GM18520 (cell line): Measurements from ENCODE around the gene UGT1A4.

Experiments used
- ATAC-seq: cut with Tn5 transposase; IDR thresholded peaks from one replicate; pipeline ENCODE4 v1.9.1; 2021; ENCODE audit not compliant: unreplicated experiment

Gene UGT1A4

DNA sequence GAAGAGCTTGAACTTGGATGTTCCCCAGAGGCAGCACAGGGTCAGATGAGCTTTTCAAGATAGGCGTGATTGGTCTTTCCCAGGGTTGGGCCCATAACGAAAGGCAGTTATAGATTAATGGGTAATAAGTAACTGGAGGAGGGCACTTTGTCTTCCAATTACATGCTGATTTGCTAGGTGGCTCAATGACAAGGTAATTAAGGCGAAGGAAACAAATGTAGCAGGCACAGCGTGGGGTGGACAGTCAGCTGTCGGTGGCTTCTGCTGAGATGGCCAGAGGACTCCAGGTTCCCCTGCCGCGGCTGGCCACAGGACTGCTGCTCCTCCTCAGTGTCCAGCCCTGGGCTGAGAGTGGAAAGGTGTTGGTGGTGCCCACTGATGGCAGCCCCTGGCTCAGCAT lies at the start of gene UGT1A4:
Gene UGT1A4 (plus strand): TSS at position 185 of the 400 bp plus-strand sequence. CDS start 85 bp downstream, at position 270.
- no peak for ATAC-seq

GRCh38 chr2:233671290-233672161 lies 47.0 kb upstream of the UGT1A4 start, which contains the start of gene UGT1A9:
UGT1A9 (plus strand) TSS chr2:233671898; CDS start chr2:233671935, 37 bp downstream.
- no peak for ATAC-seq

GRCh38 chr2:233672886-233673285 lies 45.6 kb upstream of the UGT1A4 start:
- ATAC-seq: no peak

- no peak for ATAC-seq
Measured at GRCh38 chr2:233673896-233674295, 44.6 kb upstream of the UGT1A4 start.

DNA sequence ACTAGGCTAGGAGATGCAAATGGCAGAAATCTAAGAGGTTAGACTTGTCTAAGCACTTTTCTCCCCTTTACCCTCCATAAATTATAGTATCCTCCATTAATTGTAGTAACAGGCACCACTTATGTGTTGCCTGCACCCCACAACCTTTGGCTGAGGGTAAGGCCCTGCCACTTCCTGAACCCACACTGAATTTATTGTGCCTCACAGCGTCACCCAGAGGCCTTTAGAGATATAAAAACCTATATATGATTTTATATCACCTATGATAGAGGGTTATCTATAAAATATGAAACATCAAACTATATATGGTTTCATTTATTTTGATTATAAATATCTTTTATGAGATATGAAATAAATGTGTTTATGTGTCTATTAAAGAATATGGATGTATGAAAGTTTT lies 44.2 kb upstream of the UGT1A4 start:
- no peak for ATAC-seq

GRCh38 chr2:233674995-233675394 lies 43.5 kb upstream of the UGT1A4 start:
- ATAC-seq: no peak

GRCh38 chr2:233676046-233676445 lies 42.5 kb upstream of the UGT1A4 start:
- ATAC-seq: no peak

DNA sequence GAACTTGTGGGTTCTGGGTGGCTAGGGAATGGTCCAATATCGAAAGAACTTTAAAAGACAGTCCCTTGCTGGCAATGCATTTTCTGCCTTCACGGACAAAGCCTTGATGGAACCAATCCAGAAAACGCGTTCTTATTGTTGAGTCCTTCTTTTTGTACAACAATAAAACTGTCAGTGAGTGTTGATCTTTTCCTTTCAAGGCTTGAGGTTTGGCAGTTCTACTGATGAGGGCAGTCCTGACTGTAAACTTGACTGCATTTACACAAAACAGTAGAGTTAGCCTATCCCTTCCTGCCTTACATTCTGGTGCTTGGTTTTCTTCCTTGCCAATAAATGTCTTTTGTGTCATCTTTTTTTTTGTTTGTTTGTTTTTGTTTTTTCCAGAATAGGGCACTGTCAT lies 39.3 kb upstream of the UGT1A4 start:
- no peak for ATAC-seq

DNA sequence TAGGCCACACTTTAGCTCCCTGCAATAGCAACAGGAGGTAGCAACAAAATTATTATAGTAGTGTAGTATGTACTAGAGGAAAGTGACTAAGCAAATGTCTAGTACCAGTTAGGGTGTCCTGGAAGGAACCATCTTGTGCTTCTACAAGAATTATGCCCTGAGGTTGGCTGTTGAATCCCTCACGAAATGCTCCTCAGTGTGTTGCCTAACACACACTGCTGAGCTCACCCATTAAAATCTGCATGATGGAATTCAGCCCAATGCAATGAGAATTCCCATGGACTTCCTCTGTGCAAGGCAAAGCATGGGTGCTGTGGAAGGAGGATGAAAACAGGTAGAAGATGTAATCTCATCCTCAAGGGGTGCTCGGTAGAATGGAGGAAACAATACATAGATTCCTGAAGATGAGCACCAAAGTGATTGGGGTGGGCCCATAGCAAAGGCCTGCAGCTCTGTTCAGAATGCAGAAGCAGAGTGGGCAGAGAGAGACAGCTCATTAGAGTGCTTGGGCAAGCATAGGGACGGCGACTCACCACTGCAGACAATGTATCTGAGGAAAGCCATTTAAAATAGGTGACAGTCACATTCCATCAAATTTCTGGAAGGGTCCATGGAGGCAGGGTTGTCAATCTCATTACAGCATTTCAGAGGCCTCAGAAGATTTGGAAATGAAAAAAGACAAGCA lies 38.0 kb upstream of the UGT1A4 start:
- no peak for ATAC-seq

- no peak for ATAC-seq
Measured at GRCh38 chr2:233681521-233682099, 36.9 kb upstream of the UGT1A4 start, which contains the start of gene UGT1A7. UGT1A7 (plus strand) TSS chr2:233681901; CDS start chr2:233681938, 37 bp downstream.

- no peak for ATAC-seq
Measured at GRCh38 chr2:233684640-233685039, 33.9 kb upstream of the UGT1A4 start.

DNA sequence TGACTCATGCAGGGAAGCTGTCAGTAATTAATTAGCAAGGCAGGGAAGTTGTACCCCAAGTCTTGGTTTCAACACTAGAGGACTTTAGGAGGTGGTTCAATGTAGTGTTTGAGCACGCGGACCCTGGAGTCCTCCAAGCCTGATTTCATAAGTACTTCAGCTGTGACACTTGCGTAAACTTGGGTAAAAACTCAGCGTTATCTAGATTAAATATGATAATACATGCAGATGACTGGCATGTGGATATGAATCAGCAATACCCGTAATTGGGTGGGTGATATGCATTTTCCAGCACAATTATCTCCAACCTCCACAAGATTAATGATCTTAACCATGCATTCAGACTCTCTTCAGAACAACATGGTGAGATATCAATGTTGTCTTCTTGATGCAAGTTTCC lies 31.6 kb upstream of the UGT1A4 start:
- ATAC-seq: no peak

- no peak for ATAC-seq
Measured at GRCh38 chr2:233688341-233688740, 30.2 kb upstream of the UGT1A4 start.

DNA sequence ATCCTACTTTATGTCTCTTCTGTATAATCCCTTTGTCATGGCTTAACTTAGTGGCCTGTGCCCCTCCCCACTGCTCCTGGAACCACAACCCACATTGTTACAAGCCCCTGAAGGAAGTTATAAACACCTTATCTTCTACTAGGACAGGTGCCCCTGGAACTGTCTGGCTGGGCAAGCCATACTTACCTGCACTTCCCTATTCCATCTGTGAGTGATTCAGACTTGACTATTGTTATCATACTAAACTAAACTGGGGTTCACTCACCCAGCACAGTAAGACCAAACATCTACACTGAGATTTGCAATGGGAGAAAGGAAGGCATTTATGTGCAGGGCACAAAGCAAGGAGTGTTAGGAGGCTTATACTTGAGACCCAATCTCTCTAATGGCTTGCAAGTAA lies 29.5 kb upstream of the UGT1A4 start:
- ATAC-seq: no peak

DNA sequence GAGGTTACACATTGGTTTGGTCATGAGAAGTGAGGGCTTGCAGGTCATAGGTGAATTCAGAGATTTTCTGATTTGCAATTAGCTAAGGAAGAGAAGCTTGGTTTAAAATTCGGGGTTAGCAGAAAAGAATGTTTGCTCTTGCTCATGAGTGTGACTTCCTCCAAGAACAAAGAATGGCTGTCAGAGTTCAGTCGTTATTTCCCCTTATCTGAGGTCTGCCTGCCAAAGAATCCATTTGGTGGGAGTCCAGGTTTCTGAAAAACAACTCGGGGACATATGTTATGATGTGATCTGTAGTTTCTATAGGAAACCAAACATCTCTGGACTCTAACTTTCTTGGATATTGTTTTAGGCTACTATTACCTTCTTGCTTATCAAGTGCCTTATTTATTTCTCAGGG lies 29.0 kb upstream of the UGT1A4 start:
- no peak for ATAC-seq

GRCh38 chr2:233690444-233690843 lies 28.1 kb upstream of the UGT1A4 start:
- ATAC-seq: no peak

DNA sequence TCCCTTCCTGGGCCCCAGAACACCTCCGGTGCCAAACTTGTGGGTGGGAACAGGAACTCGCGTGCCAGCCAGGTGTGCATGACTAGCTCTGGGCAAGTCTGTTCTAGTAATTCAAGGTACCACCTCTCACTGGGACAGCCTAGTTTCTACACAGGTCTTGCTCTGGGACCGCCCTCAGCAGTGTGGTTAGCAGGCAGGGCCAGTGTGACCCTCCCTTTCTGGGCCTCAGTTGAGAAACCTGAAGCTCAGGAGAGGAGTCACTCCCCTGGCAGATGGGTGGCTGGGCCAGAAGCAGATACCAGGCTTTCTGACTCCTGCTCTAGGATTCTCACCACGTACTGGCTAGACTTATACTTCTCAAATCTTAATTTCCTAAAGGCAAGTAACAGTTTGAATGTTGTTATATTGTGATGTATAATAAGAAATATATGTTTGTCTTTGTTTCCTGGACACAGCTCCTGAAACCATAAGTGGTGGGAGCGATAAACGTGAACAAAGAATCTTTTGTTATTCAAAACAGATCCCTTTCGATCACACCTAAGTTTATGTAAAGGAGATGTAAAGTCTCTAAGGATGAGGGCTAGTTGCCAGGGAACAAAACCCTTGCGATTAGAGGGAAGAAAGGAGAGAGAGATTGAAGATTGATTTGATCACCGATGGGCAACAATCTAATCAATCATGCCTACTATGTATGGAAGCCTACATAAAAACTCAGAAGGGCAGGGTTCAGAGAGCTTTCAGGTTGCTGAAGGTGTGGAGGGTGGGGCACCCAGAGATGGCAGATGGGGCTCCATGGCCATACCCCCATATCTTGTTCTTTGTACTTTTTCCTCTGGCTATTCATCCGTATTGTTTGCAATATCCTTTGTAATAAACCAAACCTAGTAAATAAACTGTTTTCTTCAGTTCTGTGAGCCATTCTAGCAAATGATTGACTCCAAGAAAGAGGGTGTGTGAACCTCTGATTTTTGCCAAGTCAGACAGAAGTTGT lies 26.8 kb upstream of the UGT1A4 start:
- ATAC-seq: no peak

- ATAC-seq: no peak
Measured at GRCh38 chr2:233692648-233693047, 25.9 kb upstream of the UGT1A4 start, which contains the start of gene UGT1A6. UGT1A6 (plus strand) TSS chr2:233692890; CDS start chr2:233693005, 115 bp downstream.

- ATAC-seq: no peak
Measured at GRCh38 chr2:233693963-233694362, 24.6 kb upstream of the UGT1A4 start.

DNA sequence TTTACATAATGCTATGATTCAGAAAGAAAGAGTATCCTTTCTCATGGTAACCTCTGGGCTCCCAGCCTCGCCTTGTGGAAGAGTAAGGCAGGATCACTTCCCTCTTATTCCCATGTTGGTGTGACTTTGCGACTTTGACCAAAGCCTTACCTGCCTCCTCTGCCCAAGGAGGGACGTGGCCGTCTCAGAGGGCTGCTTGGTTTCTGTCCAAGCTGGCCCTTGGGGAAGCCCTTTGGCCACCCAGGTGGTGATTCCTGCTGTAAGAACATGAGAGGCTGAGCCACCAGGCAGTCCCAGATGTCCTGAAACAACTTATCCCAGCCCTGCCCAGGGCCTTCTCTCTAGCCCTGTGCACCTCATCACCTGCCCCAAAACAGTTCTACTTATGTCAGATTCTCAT lies 19.8 kb upstream of the UGT1A4 start:
- no peak for ATAC-seq
